Raji (cell line): ENCODE data around the gene CADPS.

Experiments
- POLR2A ChIP-seq: IDR thresholded peaks from 2 replicates; pipeline ENCODE4 v1.6.1; 2011; ENCODE audit warnings: low read depth, low read length, control low read depth; ENCODE audit not compliant: insufficient read depth

The CADPS gene

DNA sequence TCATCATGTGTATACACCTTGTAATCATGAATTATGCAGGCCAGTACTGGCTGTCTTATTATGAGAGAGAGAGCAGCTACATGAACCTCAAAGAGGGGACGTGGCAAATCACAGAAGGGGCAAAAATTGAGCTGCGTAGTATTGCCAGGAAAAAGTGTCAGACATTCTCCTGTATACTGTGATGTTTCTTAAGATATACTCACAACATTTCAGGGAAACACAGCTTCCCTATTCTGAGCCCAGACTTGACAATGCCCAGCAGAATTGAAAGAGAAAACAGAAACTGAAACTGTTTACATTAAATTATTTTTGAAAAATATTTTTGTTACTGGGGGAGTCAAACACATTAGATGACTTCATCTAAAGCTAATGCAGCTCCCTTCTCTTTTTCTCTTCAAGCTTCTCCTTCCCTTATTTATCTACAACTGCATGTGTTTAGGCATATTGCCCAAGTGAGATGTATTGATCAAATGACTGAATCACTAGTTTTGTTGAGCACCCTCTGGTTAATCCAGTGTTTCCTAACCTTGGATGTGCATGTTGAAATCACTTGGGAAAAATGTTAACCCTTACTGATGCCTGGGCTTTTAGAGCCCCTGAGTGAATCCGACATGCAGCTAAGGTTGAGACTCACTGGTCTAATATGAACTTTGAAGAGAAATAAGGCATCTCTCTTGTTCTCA, 39.5 kb downstream of the CADPS start:
- TF ChIP-seq POLR2A: no peak

GRCh38 chr3:62833538-62833937, 41.7 kb downstream of the CADPS start:
- no peak for TF ChIP-seq POLR2A

- TF ChIP-seq POLR2A: no peak
Measured at GRCh38 chr3:62832553-62832952, 42.7 kb downstream of the CADPS start.

GRCh38 chr3:62830727-62831322, 44.4 kb downstream of the CADPS start:
- no peak for TF ChIP-seq POLR2A

- TF ChIP-seq POLR2A: no peak
Measured at GRCh38 chr3:62827550-62827949, 47.7 kb downstream of the CADPS start.

DNA sequence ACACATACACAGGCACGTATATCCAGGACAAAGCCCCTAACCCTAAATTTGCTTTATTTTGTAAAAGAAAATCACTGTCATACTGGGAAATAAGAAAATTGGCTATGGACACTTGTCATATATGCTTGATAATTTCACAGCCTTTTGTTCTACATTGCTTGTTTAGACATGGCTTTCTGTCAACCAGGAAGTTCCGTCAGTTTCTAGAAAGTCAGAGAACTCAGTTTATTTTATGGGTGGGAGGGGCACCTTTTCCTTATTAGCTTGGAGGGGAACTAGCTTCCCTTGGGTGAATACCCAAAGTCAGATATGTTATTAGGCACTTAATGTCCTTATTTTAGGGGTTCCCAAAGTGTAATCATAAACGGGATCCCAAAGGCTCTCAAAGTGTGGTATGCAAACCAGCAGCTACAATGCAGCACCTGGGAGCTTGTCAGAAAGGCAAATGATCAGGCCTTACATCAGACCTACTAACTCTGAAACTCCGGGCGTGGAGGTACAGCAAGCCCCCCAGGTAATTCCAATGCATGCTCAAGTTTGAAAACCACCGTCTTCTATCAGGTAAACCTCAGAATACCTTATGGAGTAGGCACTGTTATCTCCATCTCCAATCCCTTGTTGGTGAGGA, 50.1 kb downstream of the CADPS start:
- peak; percentile 35; the same call in 1 of the 2 replicates for TF ChIP-seq POLR2A

GRCh38 chr3:62823461-62824050, 51.7 kb downstream of the CADPS start:
- TF ChIP-seq POLR2A: peak; percentile 42

GRCh38 chr3:62822905-62823304, 52.3 kb downstream of the CADPS start:
- TF ChIP-seq POLR2A: no peak

DNA sequence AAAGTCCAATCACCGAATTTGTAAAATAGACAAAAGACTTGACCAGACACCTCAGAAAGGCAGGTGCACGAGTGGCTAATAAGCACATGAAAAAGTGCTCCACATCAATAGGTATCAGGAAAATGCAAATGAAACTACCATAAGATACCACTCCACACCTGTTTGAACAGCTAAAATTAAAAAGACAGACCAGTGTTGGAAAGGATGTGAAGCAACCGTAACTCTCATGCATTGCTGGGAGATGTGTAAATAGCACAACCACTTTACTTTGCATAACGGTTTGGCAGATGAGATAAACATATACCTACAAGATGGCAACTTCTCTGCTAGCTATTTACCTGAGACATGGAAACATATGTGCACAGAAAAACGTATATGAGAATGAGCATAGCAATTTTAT, 56.9 kb downstream of the CADPS start:
- TF ChIP-seq POLR2A: peak; percentile 32

DNA sequence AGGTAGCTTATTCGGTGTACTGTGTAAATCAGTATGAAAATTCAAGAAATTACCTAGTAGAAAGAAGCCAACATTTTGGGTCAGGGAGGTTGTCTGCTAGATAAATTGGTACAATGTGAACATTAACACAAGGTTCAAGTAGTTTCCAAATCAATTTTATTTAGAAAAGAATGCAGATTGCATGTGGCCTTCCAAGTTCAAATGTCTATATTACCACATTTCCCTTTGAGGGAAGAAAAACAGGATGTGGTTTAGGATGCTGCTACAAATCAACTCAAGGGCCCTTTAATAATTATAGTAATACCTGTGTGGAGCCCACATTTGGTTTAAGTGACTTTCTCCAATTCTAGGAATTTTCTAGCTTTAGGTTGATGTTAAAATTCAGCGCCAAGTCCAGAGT, 57.5 kb downstream of the CADPS start:
- TF ChIP-seq POLR2A: 0 out of 2 replicates have a peak, but pooled peaks have one; percentile 14

DNA sequence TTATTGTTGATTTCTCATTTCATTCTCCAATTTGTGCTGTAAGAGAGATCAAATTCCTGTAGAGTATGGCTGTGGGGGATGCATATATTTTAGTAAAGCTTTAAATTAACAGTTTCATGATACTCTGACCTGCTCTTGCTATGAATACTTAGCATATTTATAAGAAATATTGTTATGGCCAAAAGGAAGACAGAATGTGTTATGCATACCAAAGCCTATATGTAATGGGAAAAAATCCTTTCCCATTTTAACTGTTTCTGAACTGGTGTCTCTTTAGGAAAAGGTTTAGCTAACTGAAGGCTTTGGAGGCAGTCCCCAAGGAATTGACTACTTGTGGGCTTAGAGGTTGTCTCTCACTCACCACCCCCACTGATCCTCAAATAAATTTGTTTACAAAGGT, 59.2 kb downstream of the CADPS start:
- TF ChIP-seq POLR2A: no peak

DNA sequence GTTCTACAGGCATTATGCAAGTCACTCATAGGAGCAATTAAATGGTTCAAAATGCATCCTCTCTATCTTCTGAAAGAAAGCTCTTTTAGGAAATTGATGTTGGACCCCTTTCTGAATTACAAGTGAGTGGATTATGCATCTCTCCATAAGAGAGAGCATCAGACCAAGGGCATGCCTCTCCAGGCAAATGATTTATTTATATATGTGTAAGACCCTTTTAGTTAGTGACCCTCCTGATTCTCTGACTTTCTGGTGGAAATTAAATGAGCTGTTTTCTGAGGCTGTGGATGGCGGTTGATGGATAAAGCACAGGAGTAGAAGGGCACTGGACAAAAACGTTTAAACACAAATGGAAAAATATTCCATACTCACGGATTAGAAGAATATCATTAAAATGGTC, 62.6 kb downstream of the CADPS start:
- no peak for TF ChIP-seq POLR2A

GRCh38 chr3:62811119-62811518, 64.1 kb downstream of the CADPS start:
- TF ChIP-seq POLR2A: no peak

DNA sequence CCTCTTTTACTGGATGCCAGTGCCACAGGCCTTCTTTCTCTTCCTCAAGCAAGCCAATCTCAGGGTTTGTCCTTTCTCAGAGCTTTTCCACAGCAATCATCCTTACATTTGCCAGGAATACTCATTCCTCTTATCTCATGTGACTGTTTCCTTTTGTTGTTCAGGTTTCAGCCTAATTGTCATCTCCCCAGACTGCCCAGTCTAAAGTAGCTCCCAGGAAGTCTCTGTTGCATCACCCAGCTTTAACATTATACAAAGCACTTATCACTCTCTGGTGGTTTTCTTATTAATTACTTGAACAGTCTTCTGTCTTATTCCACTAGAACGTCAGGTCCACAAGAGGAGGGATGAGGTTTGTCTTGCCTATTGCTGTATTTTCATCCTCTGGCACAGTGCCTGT, 65.8 kb downstream of the CADPS start:
- no peak; the same call in 1 of the 2 replicates for TF ChIP-seq POLR2A

GRCh38 chr3:62805580-62806277, 69.5 kb downstream of the CADPS start:
- peak; percentile 6; the same call in 1 of the 2 replicates for TF ChIP-seq POLR2A

GRCh38 chr3:62805106-62805505, 70.1 kb downstream of the CADPS start:
- TF ChIP-seq POLR2A: peak; percentile 27; the same call in 1 of the 2 replicates

DNA sequence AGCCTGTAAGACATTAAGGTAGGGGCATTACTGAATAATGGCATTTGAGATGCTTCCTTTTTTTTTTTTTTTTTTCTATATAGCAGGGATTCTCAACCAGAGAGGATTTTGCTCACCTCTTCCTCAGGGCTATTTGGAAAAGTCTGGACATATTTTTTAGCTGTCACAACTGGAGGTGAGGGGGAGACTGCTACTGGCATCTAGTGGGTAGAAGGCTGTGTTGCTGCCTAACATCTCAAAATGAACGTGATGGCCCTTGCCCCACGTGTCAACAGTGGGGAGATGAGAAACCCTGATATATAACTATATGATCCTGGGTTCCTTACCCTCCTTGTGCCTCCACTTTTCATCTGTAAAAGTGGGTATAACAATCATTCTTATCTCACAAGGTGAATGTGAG, 71.9 kb downstream of the CADPS start:
- 0 out of 2 replicates have a peak, but pooled peaks have one; percentile 21 for TF ChIP-seq POLR2A
